GM19372 (cell line): ENCODE results near the gene VPS37C.
"Not testable (repeated sequence)": the region's sequence is repeated elsewhere in the genome, so short reads cannot be mapped to it uniquely, and the experiment has no call there.

Source experiments
- ATAC-seq: cut with Tn5 transposase; IDR thresholded peaks from one replicate; pipeline ENCODE4 v1.9.1; 2021; ENCODE audit warnings: mild to moderate bottlenecking, low read depth, moderate library complexity; ENCODE audit not compliant: unreplicated experiment

Gene VPS37C

DNA sequence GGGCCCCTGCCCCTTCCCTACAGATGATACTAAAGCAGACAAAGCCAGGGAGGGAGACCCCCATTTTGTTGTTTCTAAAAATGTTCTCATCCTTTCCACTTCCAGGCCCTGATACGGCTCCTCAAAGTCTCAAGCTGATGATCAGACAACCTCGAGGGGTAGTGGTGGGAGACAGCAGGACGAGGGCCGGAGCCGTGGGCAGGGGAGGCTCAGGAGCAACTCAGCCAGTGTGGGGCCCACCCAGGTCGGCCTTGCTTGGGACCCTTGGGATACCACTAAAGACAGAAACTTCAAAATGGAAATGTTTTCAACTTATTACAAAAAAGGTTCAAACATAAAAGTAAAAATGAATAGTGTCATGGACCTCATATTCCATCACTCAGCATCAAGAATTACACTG, 15.2 kb upstream of the VPS37C start:
- no peak for ATAC-seq

DNA sequence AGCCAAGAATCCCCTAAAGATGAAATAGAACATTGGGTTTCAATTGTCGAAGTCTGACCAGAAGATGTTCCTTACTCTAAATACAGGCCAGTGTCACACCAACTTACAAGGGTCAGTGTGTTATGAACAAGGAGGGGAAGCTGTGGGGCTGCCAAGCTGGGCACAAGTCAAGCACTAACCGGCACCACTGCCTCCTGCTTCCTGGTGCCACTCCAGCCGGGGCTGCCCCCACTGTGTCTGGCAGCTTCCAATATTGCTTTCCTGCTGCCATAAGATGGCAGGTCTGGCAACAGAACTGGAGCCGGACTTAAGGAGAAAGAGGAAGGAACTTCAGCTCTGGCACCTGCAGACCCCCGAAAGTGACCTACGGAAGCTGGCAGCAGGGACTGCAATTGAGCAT, 13.7 kb upstream of the VPS37C start:
- no peak for ATAC-seq

DNA sequence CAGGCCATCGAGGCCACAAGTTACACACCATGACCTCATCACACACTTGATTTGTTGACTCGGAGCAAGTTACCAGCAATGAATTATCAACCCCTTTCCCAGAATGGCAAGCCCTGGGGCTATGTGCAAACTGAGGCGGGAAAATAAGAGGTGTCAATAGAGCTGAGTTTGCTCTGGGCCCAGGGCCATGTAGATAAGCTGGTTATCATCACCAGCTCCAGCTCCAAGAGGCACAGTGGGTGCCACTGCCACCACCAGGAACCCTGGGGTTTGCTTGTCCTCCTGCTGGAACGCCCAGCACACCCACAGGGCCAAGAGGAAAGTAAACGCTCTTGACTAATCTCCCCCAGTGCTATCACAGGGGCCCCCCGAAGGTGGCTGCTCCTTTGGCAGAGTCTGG, 13.0 kb upstream of the VPS37C start:
- no peak for ATAC-seq

DNA sequence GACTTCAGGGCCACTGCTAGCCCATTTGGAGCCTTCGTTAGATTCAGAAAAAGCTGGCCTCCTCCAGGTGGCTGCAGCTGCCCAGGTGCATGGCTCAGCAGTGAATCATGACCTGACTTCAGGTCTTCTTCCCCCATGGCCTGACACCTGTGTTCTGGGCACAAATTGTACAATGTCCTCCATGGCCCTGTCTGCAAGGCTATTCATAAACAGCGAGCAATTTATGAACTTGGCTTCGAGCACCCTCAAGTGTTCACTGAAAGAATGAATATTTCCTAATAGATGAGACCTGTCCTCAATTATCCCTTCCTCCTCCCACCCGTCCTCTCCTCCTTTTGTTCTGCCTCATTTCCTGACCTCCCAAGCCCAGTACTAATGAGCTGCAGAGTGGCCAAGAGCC, 12.2 kb upstream of the VPS37C start:
- no peak for ATAC-seq

DNA sequence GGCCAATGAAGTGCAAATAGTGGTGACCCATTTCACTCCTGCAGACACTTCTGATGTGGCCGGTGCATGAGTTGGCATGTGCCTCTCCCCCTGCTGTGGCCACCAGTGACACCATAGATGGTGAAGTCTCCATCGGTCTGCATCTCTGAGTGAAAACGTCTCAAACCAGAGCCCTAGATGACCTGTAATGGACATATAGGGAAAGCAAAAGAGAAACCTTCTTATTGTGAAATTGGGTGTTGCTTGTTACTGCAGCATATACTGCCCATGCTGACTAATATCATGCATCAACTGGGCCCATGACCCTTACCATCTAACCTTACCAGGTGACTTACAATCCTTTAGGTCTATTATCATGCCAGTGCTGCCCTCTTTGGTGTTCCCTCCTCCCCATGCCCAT, 11.7 kb upstream of the VPS37C start:
- no peak for ATAC-seq

DNA sequence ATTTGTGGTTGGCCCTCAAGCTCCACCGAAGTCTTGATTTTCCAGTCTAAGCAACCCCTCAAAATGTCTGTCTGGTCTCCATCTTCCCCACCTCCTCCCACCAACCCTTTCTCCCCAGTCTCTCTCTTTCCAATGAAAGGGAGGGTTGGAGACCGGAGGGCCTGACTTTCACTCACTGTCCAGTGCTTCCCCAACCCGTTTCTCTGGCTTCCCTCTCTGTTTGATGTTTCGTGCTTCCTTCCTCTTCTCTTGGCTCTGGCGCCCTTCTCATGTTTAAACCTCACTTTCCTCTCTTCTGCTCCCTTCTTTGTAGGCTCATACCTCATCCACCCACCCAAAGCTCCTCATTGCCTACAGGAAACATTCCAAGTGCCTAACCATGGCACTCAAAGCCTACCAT, 11.1 kb upstream of the VPS37C start:
- ATAC-seq: no peak

DNA sequence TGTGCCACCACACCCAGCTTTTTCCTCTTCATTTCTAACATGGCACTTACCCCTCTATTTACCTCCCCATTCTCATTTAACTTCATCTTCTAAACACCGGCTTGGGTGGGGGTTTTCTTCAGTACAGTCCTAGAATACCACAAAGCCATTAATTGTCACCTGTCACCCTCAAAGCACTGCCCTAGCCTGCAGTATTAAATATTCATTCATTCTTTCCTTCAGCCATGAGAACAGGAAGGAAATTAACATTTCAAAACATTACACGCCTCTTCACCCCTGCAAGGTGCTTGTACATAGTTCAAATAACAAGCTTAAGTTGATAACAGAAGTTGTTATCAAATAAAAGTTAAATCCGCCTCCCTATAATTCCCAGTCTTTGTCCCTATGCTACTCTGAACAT, 10.7 kb upstream of the VPS37C start:
- ATAC-seq: no peak

DNA sequence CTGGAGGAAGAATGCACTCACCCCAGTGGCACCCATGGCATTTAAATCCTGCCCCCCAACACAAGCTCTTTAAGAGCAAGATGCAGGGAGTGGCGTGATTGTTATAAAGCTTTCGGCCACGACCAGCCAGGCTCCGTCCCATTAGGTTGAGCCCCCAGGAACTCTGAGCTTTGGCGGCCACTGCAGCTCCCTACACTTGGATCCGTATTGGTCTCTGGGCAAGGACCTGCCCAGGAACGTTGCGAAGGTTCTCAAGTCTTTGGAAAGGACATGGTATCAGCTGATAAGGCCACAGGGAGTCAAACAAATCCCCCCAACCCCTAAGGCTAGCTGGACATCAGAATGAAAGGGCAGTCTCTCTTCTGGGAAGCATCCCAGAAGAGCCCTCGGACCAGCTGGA, 9.3 kb upstream of the VPS37C start:
- ATAC-seq: no peak

DNA sequence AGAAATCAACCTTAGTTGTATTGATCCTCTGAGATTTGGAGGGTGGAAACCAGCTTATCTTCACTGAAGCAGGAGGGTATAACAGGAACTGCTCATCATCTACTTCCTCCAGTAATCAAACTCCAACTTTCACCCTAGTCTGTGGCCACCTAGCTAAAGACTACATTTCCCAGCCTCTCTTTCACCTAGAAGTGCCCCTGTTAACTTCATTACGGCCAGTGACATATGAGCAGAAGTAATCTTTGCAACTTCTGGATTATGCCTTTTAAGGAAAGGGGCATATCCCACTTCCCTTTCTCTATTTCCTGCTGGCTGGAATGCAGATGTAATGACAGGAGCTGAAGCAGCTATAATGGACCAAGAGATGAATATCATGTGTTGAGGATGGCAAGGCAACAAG, 7.6 kb upstream of the VPS37C start:
- no peak for ATAC-seq

DNA sequence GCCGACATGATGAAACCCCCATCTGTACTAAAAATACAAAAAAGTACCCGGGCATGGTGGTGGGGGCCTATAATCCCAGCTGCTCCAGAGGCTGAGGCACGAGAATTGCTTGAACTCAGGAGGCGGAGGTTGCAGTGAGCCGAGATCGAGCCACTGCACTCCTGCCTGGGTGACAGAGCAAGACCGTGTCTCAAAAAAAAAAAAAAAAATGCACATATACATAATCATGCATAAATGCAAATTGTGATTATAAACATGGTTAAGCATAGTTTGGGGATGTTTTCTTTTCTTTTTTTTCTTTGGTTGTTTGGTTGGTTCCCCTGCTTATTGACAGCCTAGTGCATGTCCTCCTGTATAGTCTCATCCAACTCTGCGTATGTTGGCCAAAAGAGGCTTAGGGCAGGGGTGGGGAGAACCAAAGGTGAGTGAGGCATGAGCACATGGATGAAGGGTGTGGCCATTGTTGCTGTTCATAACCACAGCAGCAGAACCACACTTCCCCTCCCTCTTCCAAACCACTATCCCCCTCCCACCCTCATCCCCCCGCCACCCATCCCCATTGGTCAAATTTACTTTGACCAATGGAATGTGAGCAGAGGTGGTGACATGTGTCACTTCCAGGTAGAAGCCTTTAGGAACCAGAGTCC, 6.9 kb upstream of the VPS37C start:
- ATAC-seq: no peak

DNA sequence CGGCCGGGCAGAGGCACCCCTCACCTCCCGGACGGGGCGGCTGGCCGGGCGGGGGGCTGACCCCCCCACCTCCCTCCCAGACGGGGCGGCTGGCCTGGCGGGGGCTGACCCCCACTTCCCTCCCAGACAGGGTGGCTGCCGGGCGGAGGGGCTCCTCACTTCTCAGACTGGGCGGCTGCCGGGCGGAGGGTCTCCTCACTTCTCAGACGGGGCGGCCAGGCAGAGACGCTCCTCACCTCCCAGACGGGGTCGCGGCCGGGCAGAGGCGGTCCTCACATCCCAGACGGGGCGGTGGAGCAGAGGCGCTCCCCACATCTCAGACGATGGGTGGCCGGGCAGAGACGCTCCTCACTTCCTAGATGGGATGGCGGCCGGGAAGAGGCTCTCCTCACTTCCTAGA, 5.1 kb upstream of the VPS37C start:
- ATAC-seq: not testable (repeated sequence)

DNA sequence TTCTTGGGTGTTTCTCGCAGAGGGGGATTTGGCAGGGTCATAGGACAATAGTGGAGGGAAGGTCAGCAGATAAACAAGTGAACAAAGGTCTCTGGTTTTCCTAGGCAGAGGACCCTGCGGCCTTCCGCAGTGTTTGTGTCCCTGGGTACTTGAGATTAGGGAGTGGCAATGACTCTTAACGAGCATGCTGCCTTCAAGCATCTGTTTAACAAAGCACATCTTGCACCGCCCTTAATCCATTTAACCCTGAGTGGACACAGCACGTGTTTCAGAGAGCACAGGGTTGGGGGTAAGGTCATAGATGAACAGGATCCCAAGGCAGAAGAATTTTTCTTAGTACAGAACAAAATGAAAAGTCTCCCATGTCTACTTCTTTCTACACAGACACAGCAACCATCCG, 4.6 kb upstream of the VPS37C start:
- ATAC-seq: not testable (repeated sequence)

DNA sequence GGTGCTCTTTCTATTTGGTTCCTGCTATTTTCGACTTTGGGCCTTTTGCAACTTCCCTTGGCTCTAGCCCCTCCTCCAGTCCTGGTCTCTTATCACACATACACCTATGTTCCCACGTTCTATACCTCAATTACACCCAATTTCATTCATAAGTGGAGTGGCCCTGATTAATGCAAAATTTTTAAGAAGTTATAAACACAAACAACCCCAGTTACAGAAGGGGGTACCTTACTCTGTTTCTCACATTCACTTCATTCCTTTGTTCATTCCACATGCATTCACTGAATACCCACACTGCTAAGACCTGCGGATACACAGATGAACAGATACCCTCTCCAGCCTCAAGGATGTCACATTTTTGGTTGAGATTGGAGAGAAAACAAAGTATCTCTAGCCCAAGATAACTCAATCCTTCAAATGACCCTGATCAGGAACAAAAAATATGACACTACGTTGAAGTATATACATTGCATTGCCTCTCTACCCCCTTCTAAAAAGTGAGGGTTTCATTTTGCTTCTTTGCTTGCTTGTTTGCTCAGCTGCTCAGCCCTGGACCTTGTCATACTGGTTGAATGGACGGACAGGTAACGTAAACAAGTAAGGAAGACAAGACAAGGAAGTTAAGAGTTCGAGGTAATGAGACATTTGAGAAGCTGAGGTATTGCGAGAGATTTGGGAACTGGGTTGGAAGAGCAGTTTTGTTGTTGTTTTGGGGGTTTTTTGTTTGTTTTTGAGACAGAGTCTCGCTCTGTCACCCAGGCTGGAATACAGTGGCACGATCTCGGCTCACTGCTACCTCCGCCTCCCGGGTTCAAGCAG, 3.6 kb upstream of the VPS37C start:
- no peak for ATAC-seq

DNA sequence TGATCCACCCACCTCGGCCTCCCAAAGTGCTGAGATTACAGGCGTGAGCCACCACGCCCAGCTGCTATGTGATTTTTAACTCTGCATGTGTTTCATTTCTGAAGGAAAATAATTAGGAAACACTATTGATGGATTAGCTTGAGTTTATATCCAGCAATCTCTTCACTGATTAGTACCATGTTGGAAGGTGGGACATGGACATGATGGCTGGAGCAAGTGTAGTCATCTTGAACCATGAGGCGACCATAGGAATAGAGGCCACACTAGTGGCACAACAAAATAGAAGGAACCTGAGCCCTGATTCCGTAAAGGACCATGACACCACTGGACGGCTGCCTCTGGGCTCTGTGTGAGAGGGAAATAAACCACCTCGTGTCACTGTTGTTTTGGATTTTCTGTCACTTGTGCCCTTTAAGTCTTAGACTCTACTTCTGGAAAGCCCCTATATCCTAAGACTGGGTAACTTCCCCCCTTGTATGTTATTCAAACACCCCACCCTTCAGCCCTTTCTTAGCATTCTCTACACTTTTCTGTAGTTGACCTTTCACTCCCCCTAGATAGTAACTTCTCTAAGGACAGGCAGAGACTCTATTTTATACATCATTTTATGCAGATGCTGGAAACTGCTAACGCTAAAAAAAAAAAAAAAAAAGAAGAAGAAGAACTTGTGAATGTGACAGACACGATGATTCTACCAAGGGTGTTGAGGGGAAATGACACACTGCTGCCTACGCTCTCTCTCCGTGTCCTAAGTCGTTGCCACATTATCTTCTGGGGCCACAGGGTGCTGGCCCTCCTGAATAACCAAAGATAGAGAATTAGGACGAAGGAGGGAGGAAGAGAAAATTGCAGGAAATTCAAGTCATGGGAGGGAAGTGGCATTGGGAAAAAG, 2.7 kb upstream of the VPS37C start:
- ATAC-seq: no peak

DNA sequence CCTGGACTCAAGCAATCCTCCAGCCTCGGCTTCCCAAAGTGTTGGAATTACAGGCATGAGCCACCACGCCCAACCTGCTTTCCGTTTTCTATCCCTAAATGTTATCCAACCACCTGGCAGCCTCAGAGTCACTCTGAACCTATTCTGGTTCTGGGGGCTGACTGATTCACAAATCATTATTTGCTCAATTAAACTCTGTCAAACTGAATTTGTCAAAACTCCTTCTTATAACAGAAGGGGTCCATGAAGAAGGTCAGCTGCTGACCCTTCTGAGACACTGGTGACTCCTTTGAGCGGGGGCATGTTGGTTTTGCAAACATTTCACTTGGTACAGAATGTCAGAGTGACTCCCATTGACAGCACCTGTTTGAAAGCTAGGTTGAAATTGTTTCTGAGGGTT, 1.8 kb upstream of the VPS37C start:
- ATAC-seq: no peak

DNA sequence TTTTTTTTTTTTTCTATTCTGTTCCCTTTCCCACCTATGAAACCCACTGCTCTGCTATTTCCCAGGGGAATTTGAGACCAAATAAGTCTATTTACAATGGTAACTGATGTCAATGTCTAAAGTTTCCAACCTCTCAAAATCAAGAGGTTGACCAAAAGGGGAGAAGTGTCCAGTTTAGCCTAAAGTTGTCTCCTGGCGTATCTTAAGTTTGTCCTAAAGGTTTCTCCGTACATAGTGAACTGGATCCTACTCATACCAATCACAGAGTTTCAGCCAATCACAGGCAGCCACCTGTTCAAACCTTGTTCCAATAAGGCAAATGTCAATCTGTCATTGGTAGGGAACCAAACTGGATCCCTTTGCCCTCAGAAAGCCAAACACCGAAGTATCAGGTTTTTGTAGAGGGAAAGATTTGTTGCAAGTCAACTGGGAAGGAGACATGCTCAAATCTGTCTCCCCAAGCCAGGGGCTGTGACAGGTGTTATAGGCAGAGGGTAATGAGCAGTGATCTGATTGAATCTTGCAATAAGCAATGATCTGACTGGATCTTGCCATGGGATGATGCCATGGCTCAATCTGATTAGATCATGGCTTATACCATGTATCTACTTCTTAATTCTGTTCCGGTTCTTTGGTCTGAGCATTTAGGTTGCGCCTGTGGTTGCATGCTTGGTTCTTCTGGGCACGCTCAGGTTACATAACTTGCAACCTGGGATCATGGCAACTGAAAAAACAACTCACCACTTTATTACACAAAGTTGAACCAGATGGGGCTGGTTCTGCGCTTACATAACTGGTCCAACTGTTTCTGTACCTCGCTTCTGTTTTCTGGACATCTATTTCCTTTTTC, 1.1 kb upstream of the VPS37C start:
- ATAC-seq: no peak

DNA sequence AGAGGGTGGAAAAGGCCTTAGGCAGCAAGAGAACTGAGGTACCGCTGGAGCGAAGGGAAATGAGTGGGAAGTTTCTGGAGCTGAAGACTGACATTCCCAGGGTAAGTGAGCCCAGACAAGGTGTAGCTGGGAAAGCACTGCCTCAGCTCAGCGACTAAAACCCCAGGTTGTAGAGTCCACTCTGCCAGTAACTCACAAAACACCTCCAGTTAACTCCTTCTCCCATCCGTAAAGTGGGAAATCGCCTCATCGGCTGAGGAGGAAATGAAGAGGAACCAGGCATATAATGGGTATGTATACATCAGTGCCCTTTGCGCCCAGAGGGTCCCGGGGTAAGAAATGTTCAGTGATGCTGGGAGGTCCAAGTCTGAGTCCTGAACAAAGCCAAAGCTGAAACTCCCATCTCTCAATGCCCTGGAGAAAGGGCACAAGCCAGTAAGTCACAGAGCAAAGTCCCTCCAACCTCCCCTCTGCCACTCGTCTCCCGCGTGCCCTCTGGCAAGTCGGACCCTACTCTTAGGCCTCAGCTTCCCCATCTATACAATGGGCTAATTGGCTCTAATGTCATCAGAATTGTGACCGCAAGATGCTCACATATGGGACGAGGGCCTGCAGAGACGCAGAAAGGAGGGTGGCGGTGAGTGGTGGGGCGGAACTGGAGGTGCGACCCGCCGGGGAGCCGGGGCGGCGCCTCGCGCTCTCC, 588 bp downstream of the VPS37C start:
- ATAC-seq: no peak

DNA sequence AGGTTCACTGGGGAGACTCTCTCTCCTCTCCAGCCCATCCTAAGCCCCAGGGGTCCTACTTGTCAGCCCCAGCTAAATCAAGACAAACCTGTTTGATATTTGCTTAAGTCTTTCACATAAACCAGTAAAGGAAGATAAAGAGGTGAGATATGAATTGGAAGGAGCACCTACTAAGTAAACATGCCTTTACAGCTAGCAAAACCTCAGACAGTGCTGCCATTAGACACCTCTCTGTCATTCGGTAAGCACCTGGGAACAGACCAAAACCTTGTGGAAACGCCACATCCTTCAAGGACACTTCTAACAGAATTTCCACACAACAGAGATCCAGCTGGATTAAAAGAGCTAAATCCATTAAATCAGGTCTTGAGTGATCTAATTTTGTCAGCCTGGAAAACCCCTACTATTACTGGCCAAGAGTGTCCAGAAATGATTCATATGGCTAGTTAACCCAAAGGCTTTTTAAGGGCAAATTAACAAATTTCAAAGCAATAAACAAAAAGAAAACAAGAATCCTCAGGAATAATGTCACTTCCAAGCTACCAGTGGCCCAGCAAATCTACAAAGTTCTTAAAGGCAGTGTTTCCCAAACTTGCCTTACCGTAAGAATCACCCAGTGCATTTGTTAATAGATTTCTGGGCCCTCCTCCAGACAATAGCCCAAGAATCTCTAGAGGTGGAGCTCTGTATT, 2.4 kb downstream of the VPS37C start:
- no peak for ATAC-seq

DNA sequence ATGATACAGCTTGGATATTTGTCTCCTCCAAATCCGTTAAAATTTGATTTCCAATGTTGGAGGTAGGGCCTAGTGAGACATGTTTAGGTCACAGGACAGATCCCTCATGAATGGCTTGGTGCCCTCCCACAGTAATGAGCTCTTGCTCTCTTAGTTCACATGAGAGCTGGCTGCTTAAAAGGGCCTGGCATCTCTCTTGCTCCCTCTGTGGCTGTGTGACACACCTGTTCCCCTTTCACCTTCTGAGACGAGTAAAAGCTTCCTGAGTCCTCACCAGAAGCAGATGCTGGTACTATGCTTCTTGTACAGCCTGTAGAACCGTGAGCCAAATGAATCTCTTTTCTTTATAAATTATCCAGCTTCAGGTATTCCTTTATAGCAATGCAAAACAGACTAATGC, 3.5 kb downstream of the VPS37C start:
- ATAC-seq: no peak
